Gastrocnemius medialis (tissue), 4 donors: ENCODE data around the gene KLK13. TPM values are rescaled to one million over a fixed set of nuclear protein-coding genes. Genes with fewer than 3 reads are reported as not detected.

Experiments
- ATAC-seq, 2 donors: fragments of 150-250 bp; one replicate each; pipeline ENCODE4 v1.9.1; 2016
- DNase-seq, 2 donors: peaks; one replicate each; pipeline ENCODE4 v3.0.0-alpha.2; 2019
- H3K27ac ChIP-seq, 4 donors: fragments of 200-600 bp; sonication (generic); 1 replicate in 1 of 4; 2 replicates in 3 of 4; pipeline ENCODE4 v1.5.1; 2016 to 2018; ENCODE audit warnings: mild to moderate bottlenecking in 2 of 4, moderate library complexity in 1 of 4
- H3K27me3 ChIP-seq, 3 donors: fragments of 200-600 bp; sonication (generic) in 2 of 3; 1 replicate in 1 of 3; 2 replicates in 2 of 3; pipeline versions ENCODE4 v1.5.1 to v1.6.0; 2016 to 2019; ENCODE audit warnings: mild to moderate bottlenecking in 1 of 3, moderate library complexity in 1 of 3
- H3K36me3 ChIP-seq, 2 donors: fragments of 200-600 bp; sonication (generic) in 1 of 2; one replicate each; pipeline ENCODE4 v1.5.1; 2017 to 2018
- H3K4me1 ChIP-seq, 2 donors: fragments of 200-600 bp; sonication (generic) in 1 of 2; one replicate each; pipeline ENCODE4 v1.5.1; 2016 to 2017; ENCODE audit warnings: mild to moderate bottlenecking in 2 of 2
- H3K4me3 ChIP-seq, 4 donors: fragments of 200-600 bp; sonication (generic) in 3 of 4; 1 replicate in 1 of 4; 2 replicates in 3 of 4; pipeline ENCODE4 v1.5.1; 2016 to 2019; ENCODE audit warnings: mild to moderate bottlenecking in 2 of 4
- H3K9me3 ChIP-seq, 3 donors: fragments of 200-600 bp; sonication (generic) in 2 of 3; 1 replicate in 1 of 3; 2 replicates in 2 of 3; pipeline ENCODE4 v1.5.1; 2016 to 2019
- CTCF ChIP-seq, 5 experiments: fragments of 450-650 bp in 3 of 5; fragments of 200-600 bp in 2 of 5; sonication (generic) in 2 of 5; IDR thresholded peaks in 4 of 5; conservative IDR thresholded peaks in 1 of 5; 1 replicate in 4 of 5; 2 replicates in 1 of 5; pipeline ENCODE4 v1.5.1; 2016 to 2019; ENCODE audit warnings: antibody characterized with exemption in 5 of 5, mild to moderate bottlenecking in 3 of 5, moderate library complexity in 3 of 5
- POLR2A ChIP-seq, 2 donors: fragments of 450-650 bp; IDR thresholded peaks; one replicate each; pipeline ENCODE4 v1.6.1; 2017; ENCODE audit warnings: antibody characterized with exemption in 2 of 2, mild to moderate bottlenecking in 2 of 2, moderate library complexity in 2 of 2
- in situ Hi-C, 4 donors: fragments of 200-750 bp; cut with MboI; loops; one replicate each; pipeline versions ENCODE4 v1.15.0 to v1.8.0; 2017; ENCODE audit warnings: low sequenced_read_pairs in 4 of 4
- intact Hi-C: fragments of 100-400 bp; cut with DNase I; formaldehyde crosslinking; loops from one replicate; pipeline ENCODE4 v1.15.1; 2023; ENCODE audit warnings: low total_unique reads
- total RNA-seq, 4 donors: library from RNA; depleted of rRNA; stranded (reverse); fragments of >200 nt; gene quantifications; one replicate each; pipeline versions ENCODE4 v1.1.0 to v1.2.3, GENCODE V29; 2016

Gene KLK13
- total RNA-seq, 4 donors from 2014 or later, result not detected

GRCh38 chr19:51031880-51032225, 33.0 kb downstream of the KLK13 start:
- no peak for ATAC-seq
- H3K4me3 ChIP-seq, result no peak overlapping the region
- no peaks in the 10 kb centered on the region for H3K27me3 ChIP-seq
- H3K4me1 ChIP-seq, result no peaks in the 10 kb centered on the region
- intact Hi-C loops (no loop called here), in situ Hi-C loops (no loop called here)
- H3K27ac ChIP-seq, result no peak overlapping the region
- no peaks in the 10 kb centered on the region for H3K9me3 ChIP-seq
- H3K36me3 ChIP-seq, result no peaks in the 10 kb centered on the region
- DNase-seq, result no peak
- TF ChIP-seq POLR2A (IDR thresholded peaks at IDR 0.05) (no peak), CTCF (IDR thresholded peaks at IDR 0.05 in 4 of 5, conservative IDR thresholded peaks at IDR 0.05 in 1 of 5) (no peak)

- no peak for DNase-seq
- no peak for TF ChIP-seq CTCF (IDR thresholded peaks at IDR 0.05 in 4 of 5, conservative IDR thresholded peaks at IDR 0.05 in 1 of 5)
- TF ChIP-seq POLR2A (IDR thresholded peaks at IDR 0.05), result no peak
- in situ Hi-C loops, result no loop called here
- no peak for ATAC-seq
- H3K4me3 ChIP-seq, result no peak overlapping the region
- H3K27ac ChIP-seq, result no peak overlapping the region
- no peaks in the 10 kb centered on the region for H3K36me3 ChIP-seq
- intact Hi-C loops, result no loop called here
- H3K4me1 ChIP-seq, result no peaks in the 10 kb centered on the region
- no peaks in the 10 kb centered on the region for H3K9me3 ChIP-seq
- no peaks in the 10 kb centered on the region for H3K27me3 ChIP-seq
Measured at GRCh38 chr19:51031220-51031879, 33.5 kb downstream of the KLK13 start.

- H3K27me3 ChIP-seq, result no peaks in the 10 kb centered on the region
Measured at GRCh38 chr19:51030631-51031030, 34.3 kb downstream of the KLK13 start.

GRCh38 chr19:51029718-51030117, 35.2 kb downstream of the KLK13 start:
- in situ Hi-C loops (no loop called here), intact Hi-C loops (no loop called here)
- H3K27ac ChIP-seq, result no peak overlapping the region
- H3K36me3 ChIP-seq, result no peaks in the 10 kb centered on the region
- H3K4me1 ChIP-seq, result no peaks in the 10 kb centered on the region
- no peak for ATAC-seq
- DNase-seq, result no peak
- no peaks in the 10 kb centered on the region for H3K9me3 ChIP-seq
- TF ChIP-seq CTCF (IDR thresholded peaks at IDR 0.05 in 4 of 5, conservative IDR thresholded peaks at IDR 0.05 in 1 of 5) (no peak), POLR2A (IDR thresholded peaks at IDR 0.05) (no peak)
- H3K4me3 ChIP-seq, result no peak overlapping the region
- no peaks in the 10 kb centered on the region for H3K27me3 ChIP-seq

More at GRCh38 chr19:51030631-51031030, 34.3 kb downstream of the KLK13 start:
- TF ChIP-seq POLR2A (IDR thresholded peaks at IDR 0.05) (no peak), CTCF (IDR thresholded peaks at IDR 0.05 in 4 of 5, conservative IDR thresholded peaks at IDR 0.05 in 1 of 5) (no peak)
- Histone ChIP-seq H3K27ac (no peak overlapping the region), H3K4me3 (no peak overlapping the region), H3K36me3 (no peaks in the 10 kb centered on the region), H3K9me3 (no peaks in the 10 kb centered on the region), H3K4me1 (no peaks in the 10 kb centered on the region)
- ATAC-seq, result no peak
- in situ Hi-C loops, result no loop called here
- no peak for DNase-seq
- intact Hi-C loops, result no loop called here

GRCh38 chr19:51027873-51028272, 37.0 kb downstream of the KLK13 start:
- no peak overlapping the region for H3K27ac ChIP-seq
- in situ Hi-C loops (no loop called here), intact Hi-C loops (no loop called here)
- DNase-seq (no peak), ATAC-seq (no peak)
- no peaks in the 10 kb centered on the region for H3K4me1 ChIP-seq
- no peak for TF ChIP-seq CTCF (IDR thresholded peaks at IDR 0.05 in 4 of 5, conservative IDR thresholded peaks at IDR 0.05 in 1 of 5)
- no peak for TF ChIP-seq POLR2A (IDR thresholded peaks at IDR 0.05)
- peaks cover 0 to 2% (median 0%) of the 10 kb centered on the region in 3 donors for H3K27me3 ChIP-seq
- no peaks in the 10 kb centered on the region for H3K36me3 ChIP-seq
- no peaks in the 10 kb centered on the region for H3K9me3 ChIP-seq
- H3K4me3 ChIP-seq, result no peak overlapping the region
